Left kidney (tissue), 2 donors: ENCODE data around the gene KCNT1. TPM values are rescaled to one million over a fixed set of nuclear protein-coding genes. Genes with fewer than 3 reads are reported as not detected.

ENCODE experiments used
- DNase-seq: peaks from one replicate; pipeline ENCODE4 v3.0.0-alpha.2; 2013
- polyA plus RNA-seq: library from polyadenylated mRNA; unstranded; fragments of 120-200 nt; gene quantifications from one replicate; pipeline ENCODE4 v1.2.1, GENCODE V29; 2013; ENCODE audit not compliant: insufficient read length

KCNT1 gene
- polyA plus RNA-seq, 1 donor, result 0.08 TPM

GRCh38 chr9:135780626-135781025, 78.6 kb downstream of the KCNT1 start:
- DNase-seq, result no peak

GRCh38 chr9:135782946-135783345, 81.0 kb downstream of the KCNT1 start:
- no peak for DNase-seq

GRCh38 chr9:135783540-135784245, 81.7 kb downstream of the KCNT1 start:
- DNase-seq, result no peak

GRCh38 chr9:135785013-135785575, 83.1 kb downstream of the KCNT1 start:
- DNase-seq, result no peak

GRCh38 chr9:135786146-135786690, 84.2 kb downstream of the KCNT1 start:
- DNase-seq, result no peak

- no peak for DNase-seq
Observed at GRCh38 chr9:135787317-135787716, 85.3 kb downstream of the KCNT1 start.

- DNase-seq, result no peak
Observed at GRCh38 chr9:135787776-135788575, 86.0 kb downstream of the KCNT1 start.

- no peak for DNase-seq
Observed at GRCh38 chr9:135788576-135789300, 86.8 kb downstream of the KCNT1 start.

GRCh38 chr9:135789838-135790291, 87.9 kb downstream of the KCNT1 start:
- no peak for DNase-seq

- no peak for DNase-seq
Observed at GRCh38 chr9:135790356-135790755, 88.4 kb downstream of the KCNT1 start.

GRCh38 chr9:135790850-135791249, 88.9 kb downstream of the KCNT1 start:
- no peak for DNase-seq

- DNase-seq, result no peak
Observed at GRCh38 chr9:135791431-135792267, 89.7 kb downstream of the KCNT1 start.

- no peak for DNase-seq
Observed at GRCh38 chr9:135792268-135793128, 90.5 kb downstream of the KCNT1 start.

GRCh38 chr9:135793221-135794056, 91.5 kb downstream of the KCNT1 start:
- DNase-seq, result no peak

- DNase-seq, result no peak
Observed at GRCh38 chr9:135794057-135794335, 92.0 kb downstream of the KCNT1 start.

- DNase-seq, result no peak
Observed at GRCh38 chr9:135794361-135794885, 92.4 kb downstream of the KCNT1 start.

GRCh38 chr9:135795391-135795790, 93.4 kb downstream of the KCNT1 start:
- no peak for DNase-seq

- DNase-seq, result no peak
Observed at GRCh38 chr9:135796784-135797485, 95.0 kb downstream of the KCNT1 start.
